IMR-90 (cell line): ENCODE data around the gene PRC1. TPM values are rescaled to one million over a fixed set of nuclear protein-coding genes. Genes with fewer than 3 reads are reported as not detected.

Source experiments
- ATAC-seq: fragments of 200-7000 bp; cut with Tn5 transposase; 2 replicates; pipeline ENCODE4 v1.9.1; 2020; ENCODE audit warnings: low read depth, mild to moderate bottlenecking, moderate library complexity
- BruUV-seq: library from RNA; stranded (reverse); fragments of 400-500 nt; replicated peaks from 2 replicates; lab custom pipeline; 2021; lab: Mats Ljungman, UMichigan
- CTCF ChIA-PET: fragments of 300-600 bp; formaldehyde crosslinking; extraction: SDS; loops from one replicate; lab custom pipeline; 2021; ENCODE audit warnings: antibody characterized with exemption; lab: Yijun Ruan, JAX
- POLR2A ChIA-PET: fragments of 300-600 bp; sonication (Branson Sonifier 250); formaldehyde crosslinking; loops from one replicate; lab custom pipeline; 2022; ENCODE audit warnings: antibody characterized with exemption; ENCODE audit not compliant: unreplicated experiment; lab: Charles Lee
- DNase-seq: peaks from one replicate; pipeline ENCODE4 v3.0.0; 2013
- H2AFZ ChIP-seq: replicated peaks from 2 replicates; pipeline ENCODE3; 2013; ENCODE audit warnings: low read length, mild to moderate bottlenecking; ENCODE audit not compliant: poor library complexity
- H2AK5ac ChIP-seq: 2 replicates; pipeline ENCODE4 v1.6.1; 2013; ENCODE audit warnings: low read depth, low read length, inconsistent platforms
- H2AK9ac ChIP-seq: replicated peaks from 2 replicates; pipeline ENCODE3; 2013; ENCODE audit warnings: mild to moderate bottlenecking, low read depth, low read length, moderate library complexity; ENCODE audit not compliant: poor library complexity
- H2BK120ac ChIP-seq: 2 replicates; pipeline ENCODE4 v1.6.1; 2013; ENCODE audit warnings: low read depth, low read length, inconsistent platforms
- H2BK15ac ChIP-seq: 3 replicates; pipeline ENCODE4 v1.6.1; 2013; ENCODE audit warnings: low read depth, low read length, inconsistent platforms
- H2BK20ac ChIP-seq: 2 replicates; pipeline ENCODE4 v1.6.1; 2013; ENCODE audit warnings: low read depth, mild to moderate bottlenecking, inconsistent platforms, low read length, moderate library complexity
- H2BK5ac ChIP-seq: 2 replicates; pipeline ENCODE4 v1.6.1; 2013; ENCODE audit warnings: mild to moderate bottlenecking, low read depth, low read length, inconsistent platforms; ENCODE audit not compliant: poor library complexity, severe bottlenecking
- H3K14ac ChIP-seq: replicated peaks from 2 replicates; pipeline ENCODE4 v1.6.1; 2013; ENCODE audit warnings: low read depth, low read length, inconsistent platforms
- H3K18ac ChIP-seq: 2 replicates; pipeline ENCODE4 v1.6.1; 2013; ENCODE audit warnings: low read depth, low read length, control low read depth
- H3K23ac ChIP-seq: 2 replicates; pipeline ENCODE4 v1.6.1; 2013; ENCODE audit warnings: low read depth, low read length, inconsistent platforms
- H3K27ac ChIP-seq: 2 replicates; pipeline ENCODE4 v1.5.1; 2013; ENCODE audit warnings: mild to moderate bottlenecking, control low read depth, low read length; ENCODE audit not compliant: insufficient read depth
- H3K27me3 ChIP-seq: 2 replicates; pipeline ENCODE4 v1.6.1; 2013; ENCODE audit warnings: low read length; ENCODE audit not compliant: control insufficient read depth, insufficient read depth
- H3K36me3 ChIP-seq: 2 replicates; pipeline ENCODE4 v1.6.1; 2013; ENCODE audit warnings: low read length, mixed read lengths; ENCODE audit not compliant: control insufficient read depth, insufficient read depth
- H3K4ac ChIP-seq: 2 replicates; pipeline ENCODE4 v1.6.1; 2013; ENCODE audit warnings: low read depth, low read length, inconsistent platforms
- H3K4me1 ChIP-seq: 2 replicates; pipeline ENCODE4 v1.6.1; 2013; ENCODE audit warnings: low read length, mixed read lengths; ENCODE audit not compliant: control insufficient read depth, insufficient read depth
- H3K4me2 ChIP-seq: 2 replicates; pipeline ENCODE4 v1.6.1; 2013; ENCODE audit warnings: low read depth, mild to moderate bottlenecking, control low read depth, low read length, moderate library complexity
- H3K4me3 ChIP-seq: 2 replicates; pipeline ENCODE4 v1.5.1; 2013; ENCODE audit warnings: low read depth, mild to moderate bottlenecking, control low read depth, low read length, moderate library complexity; ENCODE audit not compliant: insufficient read depth
- H3K56ac ChIP-seq: 2 replicates; pipeline ENCODE4 v1.6.1; 2013; ENCODE audit warnings: low read length, inconsistent platforms; ENCODE audit not compliant: insufficient read depth; ENCODE audit errors: extremely low read depth
- H3K79me1 ChIP-seq, 2 experiments: 2 replicates each; pipeline ENCODE4 v1.6.1; 2013; ENCODE audit warnings: low read length in 2 of 2, inconsistent platforms in 1 of 2, low read depth in 1 of 2
- H3K9ac ChIP-seq: 2 replicates; pipeline ENCODE4 v1.6.1; 2013; ENCODE audit warnings: low read depth, low read length, control low read depth
- H3K9me1 ChIP-seq: 2 replicates; pipeline ENCODE4 v1.6.1; 2013; ENCODE audit warnings: low read length, inconsistent platforms; ENCODE audit not compliant: insufficient read depth
- H3K9me3 ChIP-seq: 2 replicates; pipeline ENCODE4 v1.6.1; 2013; ENCODE audit warnings: low read length; ENCODE audit not compliant: control insufficient read depth, insufficient read depth
- H4K20me1 ChIP-seq: 2 replicates; pipeline ENCODE4 v1.6.1; 2013; ENCODE audit warnings: low read length, inconsistent platforms; ENCODE audit not compliant: insufficient read depth
- H4K5ac ChIP-seq: 2 replicates; pipeline ENCODE4 v1.6.1; 2013; ENCODE audit warnings: mild to moderate bottlenecking, low read depth, low read length, control low read depth
- H4K8ac ChIP-seq, 2 experiments: 2 replicates each; pipeline ENCODE4 v1.6.1; 2013; ENCODE audit warnings: low read depth in 2 of 2, low read length in 2 of 2, control low read depth in 1 of 2, inconsistent platforms in 1 of 2
- H4K91ac ChIP-seq: 2 replicates; pipeline ENCODE4 v1.6.1; 2013; ENCODE audit warnings: low read depth, low read length, inconsistent platforms; ENCODE audit not compliant: insufficient read depth
- BHLHE40 ChIP-seq: fragments of 150-350 bp; IDR thresholded peaks from 2 replicates; pipeline ENCODE4 v1.6.1; 2016; ENCODE audit warnings: mild to moderate bottlenecking, low read depth, low read length
- CEBPB ChIP-seq: IDR thresholded peaks from 2 replicates; pipeline ENCODE4 v1.6.1; 2012; ENCODE audit warnings: low read depth, low read length, improper control_type of control experiment
- CHD1 ChIP-seq: IDR thresholded peaks from 2 replicates; pipeline ENCODE4 v1.6.1; 2012; ENCODE audit warnings: low read depth, low read length, improper control_type of control experiment
- FOS ChIP-seq: fragments of 150-350 bp; IDR thresholded peaks from 2 replicates; pipeline ENCODE4 v1.6.1; 2016; ENCODE audit warnings: low read depth, low read length
- MAFK ChIP-seq: IDR thresholded peaks from 2 replicates; pipeline ENCODE4 v1.6.1; 2012; ENCODE audit warnings: low read depth, low read length, improper control_type of control experiment
- MAZ ChIP-seq: IDR thresholded peaks from 2 replicates; pipeline ENCODE4 v1.6.1; 2012; ENCODE audit warnings: low read depth, mild to moderate bottlenecking, low read length, improper control_type of control experiment, moderate library complexity, borderline replicate concordance
- MXI1 ChIP-seq: IDR thresholded peaks from 2 replicates; pipeline ENCODE4 v1.6.1; 2012; ENCODE audit warnings: low read depth, mild to moderate bottlenecking, low read length, moderate library complexity, borderline replicate concordance
- NFE2L2 ChIP-seq: fragments of 150-350 bp; IDR thresholded peaks from 2 replicates; pipeline ENCODE4 v1.6.1; 2016; ENCODE audit warnings: low read depth, mild to moderate bottlenecking, low read length
- POLR2A ChIP-seq: IDR thresholded peaks from 2 replicates; pipeline ENCODE4 v1.6.1; 2012; ENCODE audit warnings: mild to moderate bottlenecking, low read depth, low read length
- RAD21 ChIP-seq: IDR thresholded peaks from 2 replicates; pipeline ENCODE4 v1.6.1; 2012; ENCODE audit warnings: low read length, improper control_type of control experiment
- RCOR1 ChIP-seq: IDR thresholded peaks from 2 replicates; pipeline ENCODE4 v1.6.1; 2012; ENCODE audit warnings: mild to moderate bottlenecking, low read length, improper control_type of control experiment; ENCODE audit not compliant: insufficient replicate concordance
- RFX5 ChIP-seq: IDR thresholded peaks from 2 replicates; pipeline ENCODE4 v1.8.0; 2012; ENCODE audit warnings: low read depth, mild to moderate bottlenecking, low read length, moderate library complexity
- SMC3 ChIP-seq: fragments of 150-350 bp; IDR thresholded peaks from 2 replicates; pipeline ENCODE4 v1.6.1; 2016; ENCODE audit warnings: low read depth, mild to moderate bottlenecking, antibody characterized with exemption, low read length, moderate library complexity
- WGBS, 2 experiments: methylation state at CpG; one replicate each; pipeline versions ENCODE4 v1.1.5 to v1.1.7; 2013; ENCODE audit warnings: missing lambda C conversion rate in 2 of 2; ENCODE audit not compliant: insufficient read length in 1 of 2; ENCODE audit errors: extremely low coverage in 2 of 2; 5-methylcytosine and 5-hydroxymethylcytosine counted together
- dilution Hi-C: fragments of 300-500 bp; cut with HindIII; formaldehyde crosslinking; loops from one replicate; pipeline ENCODE4 v1.14.3; 2018; ENCODE audit warnings: low sequenced_read_pairs; ENCODE audit not compliant: unreplicated experiment
- in situ Hi-C: fragments of 300-500 bp; cut with MboI; formaldehyde crosslinking; loops from 3 replicates; pipeline ENCODE4 v1.14.3; 2019; ENCODE audit warnings: low sequenced_read_pairs, inconsistent platforms, mixed read lengths
- intact Hi-C: fragments of 100-400 bp; cut with micrococcal nuclease; formaldehyde crosslinking; loops from 2 replicates; pipeline ENCODE4 v1.10.0; 2022
- polyA plus RNA-seq, 3 experiments: library from polyadenylated mRNA; depleted of rRNA; stranded (reverse); fragments of >200 nt; gene quantifications; 2 replicates each; pipeline ENCODE4 v1.2.3, GENCODE V29; 2012; ENCODE audit warnings: low replicate concordance in 1 of 3
- total RNA-seq: library from RNA; depleted of rRNA; stranded (reverse); fragments of >200 nt; gene quantifications from 2 replicates; pipeline ENCODE4 v1.2.3, GENCODE V29; 2012
- TF ChIP-seq, protein P1 (sequence below): fragments of 150-350 bp; IDR thresholded peaks from 2 replicates; pipeline ENCODE4 v1.6.1; 2016; ENCODE audit warnings: low read depth, mild to moderate bottlenecking, low read length, moderate library complexity, borderline replicate concordance
- TF ChIP-seq, protein P2 (sequence below): conservative IDR thresholded peaks from 2 replicates; pipeline ENCODE4 v1.5.1; 2012; ENCODE audit warnings: mild to moderate bottlenecking, low read depth, low read length, improper control_type of control experiment
- TF ChIP-seq, protein P3 (sequence below): fragments of 150-350 bp; IDR thresholded peaks from 2 replicates; pipeline ENCODE4 v1.6.1; 2017; ENCODE audit warnings: mild to moderate bottlenecking, antibody characterized with exemption, low read length, low read depth

Gene PRC1
- total and polyA plus RNA-seq, 2 of the 4 experiments (the other 2 are of a cell fraction) = 131 to 148 TPM

DNA sequence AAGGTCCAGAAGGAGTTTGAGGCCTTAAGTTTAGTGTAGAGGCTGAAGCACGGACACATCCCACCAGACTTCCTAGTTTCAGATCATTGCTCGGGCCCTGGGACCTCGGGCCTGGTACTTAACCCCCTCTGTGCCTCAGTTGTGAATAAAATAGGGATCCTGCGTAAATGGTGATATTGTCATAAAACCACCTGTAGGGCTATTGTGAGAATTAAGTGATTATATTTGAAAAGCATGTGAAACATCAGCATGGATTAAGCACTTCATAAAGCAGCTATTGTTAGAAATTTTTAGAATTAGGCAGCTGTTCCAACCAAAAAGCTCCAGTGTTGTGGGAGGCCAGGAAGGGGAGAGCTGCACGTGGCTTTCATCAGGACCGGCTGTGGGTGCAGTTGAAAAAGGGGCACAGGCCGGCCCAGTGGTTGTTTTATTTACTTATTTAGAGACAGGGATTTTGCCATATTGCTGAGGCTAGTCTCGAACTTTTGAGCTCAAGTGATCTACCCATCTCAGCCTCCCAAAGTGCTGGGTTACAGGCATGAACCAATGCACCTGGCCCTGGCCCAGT is 35.2 kb downstream of the PRC1 start:
- intact Hi-C loops (no loop called here), in situ Hi-C loops (loop anchor here (10.0 kb wide), 1 partner anchor 316 kb away; no protein-coding TSS in a partner anchor), dilution Hi-C loops (no loop called here)
- BruUV-seq = no TSS peak
- H3K18ac ChIP-seq = no peak overlapping the region
- no peak overlapping the region for H4K91ac ChIP-seq
- no peak overlapping the region for H3K56ac ChIP-seq
- CTCF ChIA-PET = interaction anchor here (0.6 to 0.7 kb wide), 2 partner anchors 15 to 1925 kb away, joined by 3 read pairs; no protein-coding TSS in a partner anchor
- no peak overlapping the region for H2BK120ac ChIP-seq
- DNase-seq = no peak
- no peaks in the 10 kb centered on the region for H3K9me1 ChIP-seq
- no peaks in the 10 kb centered on the region for H3K27me3 ChIP-seq
- WGBS, 2 experiments = 83% methylated on average over 2 of the region's 8 CpGs; no CpG with 5 or more reads in 1 of the 2 experiments
- no peak overlapping the region for H2BK15ac ChIP-seq
- H2BK5ac ChIP-seq = no peak overlapping the region
- no peak overlapping the region for H2AK5ac ChIP-seq
- POLR2A ChIA-PET = no interaction called here
- H3K4me2 ChIP-seq = no peak overlapping the region
- H3K79me1 ChIP-seq = peaks cover 6 to 38% of the 10 kb centered on the region in 2 experiments
- peaks cover 6% of the 10 kb centered on the region for H3K4me1 ChIP-seq
- H2AFZ ChIP-seq = no peak overlapping the region
- H3K36me3 ChIP-seq = peaks cover 20% of the 10 kb centered on the region
- H3K9ac ChIP-seq = no peak overlapping the region
- no peak overlapping the region for H4K8ac ChIP-seq
- H2AK9ac ChIP-seq = no peak overlapping the region
- H3K23ac ChIP-seq = no peak overlapping the region
- H3K4me3 ChIP-seq = no peak overlapping the region
- no peak overlapping the region for H3K27ac ChIP-seq
- no peaks in the 10 kb centered on the region for H3K9me3 ChIP-seq
- ATAC-seq = no peak
- no peak overlapping the region for H3K14ac ChIP-seq
- H3K4ac ChIP-seq = no peak overlapping the region
- no peak for TF ChIP-seq FOS
- TF ChIP-seq MXI1 = no peak
- TF ChIP-seq MAZ = no peak
- no peak for TF ChIP-seq BHLHE40
- TF ChIP-seq RCOR1 = no peak
- no peak for TF ChIP-seq CEBPB
- no peak for TF ChIP-seq RAD21
- TF ChIP-seq, protein P1, sequence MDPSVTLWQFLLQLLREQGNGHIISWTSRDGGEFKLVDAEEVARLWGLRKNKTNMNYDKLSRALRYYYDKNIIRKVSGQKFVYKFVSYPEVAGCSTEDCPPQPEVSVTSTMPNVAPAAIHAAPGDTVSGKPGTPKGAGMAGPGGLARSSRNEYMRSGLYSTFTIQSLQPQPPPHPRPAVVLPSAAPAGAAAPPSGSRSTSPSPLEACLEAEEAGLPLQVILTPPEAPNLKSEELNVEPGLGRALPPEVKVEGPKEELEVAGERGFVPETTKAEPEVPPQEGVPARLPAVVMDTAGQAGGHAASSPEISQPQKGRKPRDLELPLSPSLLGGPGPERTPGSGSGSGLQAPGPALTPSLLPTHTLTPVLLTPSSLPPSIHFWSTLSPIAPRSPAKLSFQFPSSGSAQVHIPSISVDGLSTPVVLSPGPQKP = no peak
- TF ChIP-seq CHD1 = no peak
- TF ChIP-seq POLR2A = no peak
- TF ChIP-seq MAFK = no peak
- TF ChIP-seq SMC3 = no peak
- TF ChIP-seq NFE2L2 = no peak
- TF ChIP-seq RFX5 = no peak
- TF ChIP-seq, protein P2, sequence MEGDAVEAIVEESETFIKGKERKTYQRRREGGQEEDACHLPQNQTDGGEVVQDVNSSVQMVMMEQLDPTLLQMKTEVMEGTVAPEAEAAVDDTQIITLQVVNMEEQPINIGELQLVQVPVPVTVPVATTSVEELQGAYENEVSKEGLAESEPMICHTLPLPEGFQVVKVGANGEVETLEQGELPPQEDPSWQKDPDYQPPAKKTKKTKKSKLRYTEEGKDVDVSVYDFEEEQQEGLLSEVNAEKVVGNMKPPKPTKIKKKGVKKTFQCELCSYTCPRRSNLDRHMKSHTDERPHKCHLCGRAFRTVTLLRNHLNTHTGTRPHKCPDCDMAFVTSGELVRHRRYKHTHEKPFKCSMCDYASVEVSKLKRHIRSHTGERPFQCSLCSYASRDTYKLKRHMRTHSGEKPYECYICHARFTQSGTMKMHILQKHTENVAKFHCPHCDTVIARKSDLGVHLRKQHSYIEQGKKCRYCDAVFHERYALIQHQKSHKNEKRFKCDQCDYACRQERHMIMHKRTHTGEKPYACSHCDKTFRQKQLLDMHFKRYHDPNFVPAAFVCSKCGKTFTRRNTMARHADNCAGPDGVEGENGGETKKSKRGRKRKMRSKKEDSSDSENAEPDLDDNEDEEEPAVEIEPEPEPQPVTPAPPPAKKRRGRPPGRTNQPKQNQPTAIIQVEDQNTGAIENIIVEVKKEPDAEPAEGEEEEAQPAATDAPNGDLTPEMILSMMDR = no peak
- TF ChIP-seq, protein P3, sequence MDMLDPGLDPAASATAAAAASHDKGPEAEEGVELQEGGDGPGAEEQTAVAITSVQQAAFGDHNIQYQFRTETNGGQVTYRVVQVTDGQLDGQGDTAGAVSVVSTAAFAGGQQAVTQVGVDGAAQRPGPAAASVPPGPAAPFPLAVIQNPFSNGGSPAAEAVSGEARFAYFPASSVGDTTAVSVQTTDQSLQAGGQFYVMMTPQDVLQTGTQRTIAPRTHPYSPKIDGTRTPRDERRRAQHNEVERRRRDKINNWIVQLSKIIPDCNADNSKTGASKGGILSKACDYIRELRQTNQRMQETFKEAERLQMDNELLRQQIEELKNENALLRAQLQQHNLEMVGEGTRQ = no peak
- no peak overlapping the region for H2BK20ac ChIP-seq
- no peak overlapping the region for H4K5ac ChIP-seq
- H4K20me1 ChIP-seq = no peaks in the 10 kb centered on the region; the same call in 1 of the 2 replicates
